ENCODE results near the gene PLTP. TPM values are rescaled to one million over a fixed set of nuclear protein-coding genes. Genes with fewer than 3 reads are reported as not detected.

PLTP gene
- polyA plus RNA-seq, 3 donors, result 1.6 to 3.0 (median 2.9) TPM

DNA sequence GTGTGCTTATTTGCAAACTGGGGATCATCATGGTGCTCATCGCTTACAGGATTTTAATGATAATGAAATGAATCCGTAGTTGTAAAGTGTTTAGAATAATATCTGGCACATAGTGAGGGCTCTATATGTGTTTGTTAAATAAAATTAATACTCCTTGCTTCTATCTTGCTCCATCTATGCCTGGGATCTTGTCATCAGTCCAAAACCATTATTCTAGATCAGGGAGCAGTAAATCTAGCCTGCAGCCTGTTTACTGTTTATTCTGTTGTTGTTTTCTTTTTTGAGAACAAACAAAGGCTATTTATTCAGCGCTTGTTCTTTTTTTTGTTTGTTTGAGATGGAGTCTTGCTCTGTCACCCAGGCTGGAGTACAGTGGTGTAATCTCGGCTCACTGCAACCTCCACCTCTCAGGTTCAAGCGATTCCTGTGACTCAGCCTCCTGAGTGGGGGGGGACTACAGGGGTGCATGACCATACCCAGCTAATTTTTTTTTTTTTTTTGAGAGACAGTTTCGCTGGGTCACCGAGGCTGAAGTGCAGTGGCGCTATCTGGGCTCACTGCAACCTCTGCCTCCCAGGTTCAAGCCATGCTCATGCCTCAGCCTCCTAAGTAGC lies 62.9 kb downstream of the PLTP start:
- no peaks in the 10 kb centered on the region for H3K9me3 ChIP-seq (replicated peaks in 1 of 2; ENCODE audit: control insufficient read depth in 1 of 2, insufficient read depth in 1 of 2, low read length in 2 of 2)
- H4K20me1 ChIP-seq (ENCODE audit: insufficient read depth, low read length), result peaks cover 26% of the 10 kb centered on the region
- WGBS (ENCODE audit: insufficient coverage), result 100% methylated on average over 3 of the region's 8 CpGs
- H3K27me3 ChIP-seq (ENCODE audit: control insufficient read depth in 2 of 2, insufficient read depth in 2 of 2, low read length in 2 of 2), result no peaks in the 10 kb centered on the region
- no peak overlapping the region for H3K27ac ChIP-seq (ENCODE audit: low read depth in 1 of 2, low read length in 2 of 2)
- Mint-ChIP-seq H3K36me3 (peaks cover 59 to 96% of the 10 kb centered on the region in 2 donors), H3K27me3 (ENCODE audit: low read depth in 3 of 3) (peaks cover 0 to 2% (median 0%) of the 10 kb centered on the region in 3 donors), H3K27ac (no peak overlapping the region), H3K4me3 (no peak overlapping the region), H3K9me3 (no peaks in the 10 kb centered on the region), H3K4me1 (no peaks in the 10 kb centered on the region)
- no peak for DNase-seq
- H3K4me2 ChIP-seq (replicated peaks; ENCODE audit: extremely low read depth, low read length, poor library complexity, severe bottlenecking), result no peak overlapping the region
- H2AFZ ChIP-seq (ENCODE audit: insufficient read depth, low read depth, low read length, poor library complexity, severe bottlenecking), result no peak overlapping the region
- H3K9ac ChIP-seq (ENCODE audit: insufficient read depth, low read length, poor library complexity, severe bottlenecking), result no peak overlapping the region
- TF ChIP-seq, protein P1, sequence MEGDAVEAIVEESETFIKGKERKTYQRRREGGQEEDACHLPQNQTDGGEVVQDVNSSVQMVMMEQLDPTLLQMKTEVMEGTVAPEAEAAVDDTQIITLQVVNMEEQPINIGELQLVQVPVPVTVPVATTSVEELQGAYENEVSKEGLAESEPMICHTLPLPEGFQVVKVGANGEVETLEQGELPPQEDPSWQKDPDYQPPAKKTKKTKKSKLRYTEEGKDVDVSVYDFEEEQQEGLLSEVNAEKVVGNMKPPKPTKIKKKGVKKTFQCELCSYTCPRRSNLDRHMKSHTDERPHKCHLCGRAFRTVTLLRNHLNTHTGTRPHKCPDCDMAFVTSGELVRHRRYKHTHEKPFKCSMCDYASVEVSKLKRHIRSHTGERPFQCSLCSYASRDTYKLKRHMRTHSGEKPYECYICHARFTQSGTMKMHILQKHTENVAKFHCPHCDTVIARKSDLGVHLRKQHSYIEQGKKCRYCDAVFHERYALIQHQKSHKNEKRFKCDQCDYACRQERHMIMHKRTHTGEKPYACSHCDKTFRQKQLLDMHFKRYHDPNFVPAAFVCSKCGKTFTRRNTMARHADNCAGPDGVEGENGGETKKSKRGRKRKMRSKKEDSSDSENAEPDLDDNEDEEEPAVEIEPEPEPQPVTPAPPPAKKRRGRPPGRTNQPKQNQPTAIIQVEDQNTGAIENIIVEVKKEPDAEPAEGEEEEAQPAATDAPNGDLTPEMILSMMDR (IDR thresholded peaks at IDR 0.05), result no peak
- H3K4me1 ChIP-seq (ENCODE audit: control insufficient read depth in 1 of 2, insufficient read depth in 2 of 2, low read length in 2 of 2), result no peaks in the 10 kb centered on the region
- intact Hi-C loops (cut with micrococcal nuclease), result no loop called here
- no peak overlapping the region for H3K4me3 ChIP-seq (replicated peaks in 1 of 3; ENCODE audit: low read depth in 2 of 3, low read length in 3 of 3)
- peaks cover 18% of the 10 kb centered on the region for H3K79me2 ChIP-seq (ENCODE audit: insufficient read depth, low read length)
- peaks cover 74 to 94% of the 10 kb centered on the region in 2 donors for H3K36me3 ChIP-seq (replicated peaks in 1 of 2; ENCODE audit: control insufficient read depth in 1 of 2, insufficient read depth in 2 of 2, low read length in 2 of 2)

Other genes starting within 250 kb of the PLTP start
- gene WFDC11, start 241.9 kb downstream of the PLTP start, polyA plus RNA-seq, result not detected
- not detected for gene WFDC13, start 210.1 kb downstream of the PLTP start, polyA plus RNA-seq
- gene WFDC10B, start 207.1 kb downstream of the PLTP start, polyA plus RNA-seq, result not detected
- gene SPINT4, start 189.8 kb downstream of the PLTP start, polyA plus RNA-seq, result not detected
- under 1 TPM in 2 of 3 donors, not detected in 1; 0.12 to 0.73 TPM for gene WFDC3, start 120.3 kb downstream of the PLTP start, polyA plus RNA-seq
- gene DNTTIP1, start 120.2 kb downstream of the PLTP start, polyA plus RNA-seq, result 100 to 1,000 TPM in 2 of 3 donors, 10 to 100 TPM in 1; 68.5 to 158 (median 144) TPM
- under 1 TPM in 2 of 3 donors, not detected in 1; 0.15 to 0.58 TPM for gene UBE2C, start 99.5 kb downstream of the PLTP start, polyA plus RNA-seq
- 1 to 10 TPM in 2 of 3 donors, under 1 TPM in 1; 0.71 to 1.2 (median 1.0) TPM for gene TNNC2, start 84.8 kb downstream of the PLTP start, polyA plus RNA-seq
- 10 to 100 TPM; 11.2 to 16.9 (median 12.7) TPM for gene SNX21, start 78.4 kb downstream of the PLTP start, polyA plus RNA-seq
- 10 to 100 TPM; 40.9 to 52.4 (median 44.6) TPM for gene ACOT8, start 54.8 kb downstream of the PLTP start, polyA plus RNA-seq
- 1 to 10 TPM in 1 of 3 donors, under 1 TPM in 2; 0.29 to 1.5 (median 0.64) TPM for gene ZSWIM3, start 54.5 kb downstream of the PLTP start, polyA plus RNA-seq
- gene ZSWIM1, start 30.9 kb downstream of the PLTP start, polyA plus RNA-seq, result 1 to 10 TPM; 2.5 to 2.6 (median 2.5) TPM
- gene SPATA25, start 24.5 kb downstream of the PLTP start, polyA plus RNA-seq, result under 1 TPM in 1 of 3 donors, not detected in 2; 0.76 TPM
- gene NEURL2, start 20.9 kb downstream of the PLTP start, polyA plus RNA-seq, result 1 to 10 TPM in 1 of 3 donors, under 1 TPM in 1, not detected in 1; 0.14 to 1.1 TPM
- 100 to 1,000 TPM; 279 to 489 (median 366) TPM for gene CTSA, start 20.8 kb downstream of the PLTP start, polyA plus RNA-seq
- gene PCIF1, start 22.5 kb upstream of the PLTP start, polyA plus RNA-seq, result 10 to 100 TPM; 41.0 to 54.9 (median 50.4) TPM
- 10 to 100 TPM in 1 of 3 donors, 1 to 10 TPM in 2; 2.7 to 39.6 (median 3.1) TPM for gene ZNF335, start 60.0 kb upstream of the PLTP start, polyA plus RNA-seq
- 1 to 10 TPM in 2 of 3 donors, under 1 TPM in 1; 0.88 to 4.3 (median 1.6) TPM for gene MMP9, start 96.8 kb upstream of the PLTP start, polyA plus RNA-seq
- not detected for gene SLC12A5, start 117.1 kb upstream of the PLTP start, polyA plus RNA-seq
- 10 to 100 TPM in 1 of 3 donors, 1 to 10 TPM in 2; 4.5 to 10.2 (median 6.0) TPM for gene NCOA5, start 177.8 kb upstream of the PLTP start, polyA plus RNA-seq
- 10 to 100 TPM; 14.4 to 26.1 (median 18.8) TPM for gene CD40, start 206.2 kb upstream of the PLTP start, polyA plus RNA-seq

All from CD14-positive monocyte (primary cell).